NT2/D1 (cell line): ENCODE results near the gene ARHGAP24.

ENCODE experiments used
- DNase-seq: peaks from one replicate; pipeline ENCODE4 v3.0.0-alpha.2; 2011; ENCODE audit warnings: low read depth, low spot score
- H3K27me3 ChIP-seq: 2 replicates; pipeline ENCODE4 v1.6.0; 2011; ENCODE audit warnings: mild to moderate bottlenecking; ENCODE audit not compliant: insufficient read length, insufficient read depth
- H3K36me3 ChIP-seq: 2 replicates; pipeline ENCODE4 v1.6.1; 2011; ENCODE audit warnings: mild to moderate bottlenecking, low read length, mixed read lengths; ENCODE audit not compliant: insufficient read depth, insufficient read length
- H3K4me1 ChIP-seq: 2 replicates; pipeline ENCODE4 v1.5.1; 2011; ENCODE audit not compliant: insufficient read depth, insufficient read length
- H3K4me3 ChIP-seq: 2 replicates; pipeline ENCODE4 v1.5.1; 2011; ENCODE audit warnings: low read depth; ENCODE audit not compliant: insufficient read length
- H3K9ac ChIP-seq: 2 replicates; pipeline ENCODE4 v1.6.0; 2011; ENCODE audit warnings: low read depth; ENCODE audit not compliant: insufficient read length
- H3K9me3 ChIP-seq: 2 replicates; pipeline ENCODE4 v1.5.1; 2011; ENCODE audit warnings: mild to moderate bottlenecking, low read length; ENCODE audit not compliant: insufficient read depth
- SUZ12 ChIP-seq: IDR thresholded peaks from 2 replicates; pipeline ENCODE4 v1.6.1; 2011; ENCODE audit not compliant: insufficient read length, insufficient read depth; ENCODE audit errors: extremely low read depth
- YY1 ChIP-seq: IDR thresholded peaks from 2 replicates; pipeline ENCODE4 v1.6.1; 2011; ENCODE audit not compliant: insufficient read length, insufficient read depth
- ZNF274 ChIP-seq: IDR thresholded peaks from 2 replicates; pipeline ENCODE4 v1.6.1; 2011; ENCODE audit warnings: mild to moderate bottlenecking, low read depth, low read length

Gene ARHGAP24

DNA sequence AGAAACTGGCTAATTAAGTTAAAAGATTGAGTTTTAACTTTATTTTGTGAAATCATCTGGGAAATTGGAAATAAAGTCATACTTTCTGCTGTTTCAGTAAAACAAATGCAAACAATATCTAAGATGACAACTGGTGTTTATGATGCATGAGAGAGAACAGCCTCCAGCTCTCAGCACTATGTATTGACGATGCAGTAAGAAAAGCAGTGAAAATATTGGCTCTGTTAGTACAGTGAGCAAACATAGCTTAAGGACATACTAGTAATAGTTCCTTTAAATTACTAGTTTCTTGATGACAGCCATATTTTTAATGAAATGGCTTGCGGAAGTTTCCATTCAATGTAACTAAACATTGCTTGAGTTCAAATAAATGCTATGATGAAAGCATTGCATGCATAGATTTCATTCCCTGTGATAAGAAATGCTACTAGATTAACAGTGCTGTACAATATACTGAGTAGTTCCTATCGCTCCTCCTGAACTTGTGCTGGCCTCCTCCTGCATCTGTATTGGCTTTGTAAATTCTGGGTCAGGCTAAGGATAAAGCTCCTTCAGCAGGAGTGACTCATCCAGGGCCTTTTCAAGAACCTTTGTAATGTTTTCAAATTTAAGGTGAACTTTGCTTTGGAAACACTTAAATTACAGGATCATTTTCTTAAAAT lies 11.6 kb downstream of the ARHGAP24 start:
- H3K4me3 ChIP-seq = no peak overlapping the region
- no peaks in the 10 kb centered on the region for H3K36me3 ChIP-seq
- no peaks in the 10 kb centered on the region for H3K4me1 ChIP-seq
- DNase-seq = no peak
- H3K27me3 ChIP-seq = no peaks in the 10 kb centered on the region
- no peak overlapping the region for H3K9ac ChIP-seq
- H3K9me3 ChIP-seq = no peaks in the 10 kb centered on the region
- TF ChIP-seq YY1 (no peak), SUZ12 (no peak), ZNF274 (no peak)

DNA sequence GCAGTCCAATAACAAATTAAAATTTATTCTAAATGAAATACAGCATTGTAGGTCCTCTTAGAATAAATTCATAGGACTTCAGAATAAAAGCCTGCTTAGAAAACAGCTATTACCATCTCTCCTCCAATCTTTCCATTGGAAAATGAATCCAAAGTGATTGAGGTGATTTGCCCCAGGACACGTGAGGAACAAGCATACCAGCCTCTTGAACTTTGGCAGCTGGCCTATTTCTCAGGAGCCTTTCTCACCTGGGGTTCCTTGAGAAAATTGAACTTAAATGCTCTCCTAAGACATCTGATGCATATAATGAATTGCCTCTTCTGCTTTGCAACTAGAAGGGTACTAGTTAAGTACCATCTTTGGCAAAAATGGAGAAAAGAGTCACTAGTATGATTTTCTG lies 13.5 kb downstream of the ARHGAP24 start:
- no peak for DNase-seq
- no peaks in the 10 kb centered on the region for H3K4me1 ChIP-seq
- H3K27me3 ChIP-seq = no peaks in the 10 kb centered on the region
- no peak for TF ChIP-seq ZNF274
- H3K36me3 ChIP-seq = no peaks in the 10 kb centered on the region
- H3K9ac ChIP-seq = no peak overlapping the region
- H3K9me3 ChIP-seq = no peaks in the 10 kb centered on the region
- no peak overlapping the region for H3K4me3 ChIP-seq

GRCh38 chr4:85489273-85489981 lies 14.5 kb downstream of the ARHGAP24 start:
- no peak for DNase-seq
- Histone ChIP-seq H3K36me3 (no peaks in the 10 kb centered on the region), H3K9me3 (no peaks in the 10 kb centered on the region), H3K9ac (no peak overlapping the region), H3K4me1 (no peaks in the 10 kb centered on the region), H3K4me3 (no peak overlapping the region), H3K27me3 (no peaks in the 10 kb centered on the region)
- TF ChIP-seq YY1 (no peak), SUZ12 (no peak), ZNF274 (no peak)

DNA sequence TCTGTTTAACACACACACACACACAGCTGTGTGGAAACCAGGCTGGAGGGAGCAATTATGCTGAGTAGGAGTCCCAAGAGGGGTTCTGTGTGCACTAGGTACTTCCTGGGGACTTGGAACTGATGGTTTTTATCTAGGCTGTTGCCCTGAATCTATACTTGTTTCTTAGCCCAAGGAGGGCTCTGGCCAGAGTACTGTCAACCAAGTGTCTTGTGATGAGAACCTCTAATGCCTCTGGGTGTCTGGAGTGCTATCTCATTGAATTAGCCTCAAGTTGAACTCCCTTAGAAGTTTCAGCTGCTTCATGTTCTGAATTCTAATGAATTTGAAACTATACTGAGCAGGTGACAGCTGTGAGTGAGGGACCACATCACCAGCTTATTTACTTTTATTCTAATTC lies 16.6 kb downstream of the ARHGAP24 start:
- H3K9ac ChIP-seq = no peak overlapping the region
- H3K27me3 ChIP-seq = no peaks in the 10 kb centered on the region
- no peak for TF ChIP-seq SUZ12
- no peak for TF ChIP-seq YY1
- TF ChIP-seq ZNF274 = no peak
- H3K4me3 ChIP-seq = no peak overlapping the region
- no peaks in the 10 kb centered on the region for H3K4me1 ChIP-seq
- no peak for DNase-seq
- H3K9me3 ChIP-seq = no peaks in the 10 kb centered on the region
- H3K36me3 ChIP-seq = no peaks in the 10 kb centered on the region

DNA sequence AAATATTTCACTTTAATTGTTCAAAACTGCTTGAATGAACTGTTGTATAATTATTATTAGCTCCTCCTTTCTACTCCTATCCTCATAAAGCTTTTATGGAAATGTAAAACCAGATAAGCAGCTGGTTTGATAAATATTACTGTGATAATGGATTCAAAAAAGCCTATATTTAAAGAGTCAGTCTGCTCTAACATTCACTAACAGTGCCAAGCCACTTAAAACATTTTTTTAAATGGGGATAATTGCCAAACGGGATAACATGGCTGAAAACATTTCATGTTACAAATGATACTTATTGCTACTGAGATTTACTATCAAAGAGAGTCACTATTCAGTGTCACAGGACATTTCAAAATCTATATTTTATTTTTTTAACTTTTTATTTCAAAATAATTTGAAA lies 17.4 kb downstream of the ARHGAP24 start:
- H3K27me3 ChIP-seq = no peaks in the 10 kb centered on the region
- TF ChIP-seq YY1 = no peak
- TF ChIP-seq ZNF274 = no peak
- no peak for TF ChIP-seq SUZ12

DNA sequence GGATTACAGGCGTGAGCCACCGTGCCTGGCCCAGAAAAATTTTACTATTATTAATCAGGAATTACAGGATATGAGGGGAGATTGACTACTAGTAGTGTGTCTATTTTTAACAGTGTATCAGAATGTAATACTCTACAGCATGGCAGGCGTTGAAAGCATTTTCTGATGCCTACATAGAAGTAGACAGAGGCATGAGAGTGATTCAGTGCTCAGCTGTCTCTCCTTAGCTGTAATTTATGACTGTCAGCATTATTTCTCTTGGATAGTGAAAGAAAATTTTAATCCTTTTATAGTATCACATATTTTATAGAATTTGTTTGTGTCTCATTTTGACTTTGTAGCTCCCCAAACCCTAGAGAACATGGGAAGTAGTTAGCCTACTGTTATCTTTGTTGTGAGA lies 20.7 kb downstream of the ARHGAP24 start:
- Histone ChIP-seq H3K4me3 (no peak overlapping the region), H3K4me1 (no peaks in the 10 kb centered on the region), H3K9me3 (no peaks in the 10 kb centered on the region)

More for the DNA sequence above, 17.4 kb downstream of the ARHGAP24 start:
- Histone ChIP-seq H3K9me3 (no peaks in the 10 kb centered on the region), H3K4me3 (no peak overlapping the region), H3K4me1 (no peaks in the 10 kb centered on the region), H3K36me3 (no peaks in the 10 kb centered on the region), H3K9ac (no peak overlapping the region)
- no peak for DNase-seq

GRCh38 chr4:85496126-85496849 lies 21.3 kb downstream of the ARHGAP24 start:
- H3K4me1 ChIP-seq = no peaks in the 10 kb centered on the region
- H3K36me3 ChIP-seq = no peaks in the 10 kb centered on the region
- H3K4me3 ChIP-seq = no peak overlapping the region
- no peak for DNase-seq
- no peaks in the 10 kb centered on the region for H3K9me3 ChIP-seq
- H3K27me3 ChIP-seq = no peaks in the 10 kb centered on the region
- no peak overlapping the region for H3K9ac ChIP-seq
- TF ChIP-seq SUZ12 (no peak), YY1 (no peak), ZNF274 (no peak)

More for the DNA sequence above, 20.7 kb downstream of the ARHGAP24 start:
- no peak for TF ChIP-seq SUZ12
- TF ChIP-seq ZNF274 = no peak
- no peak for TF ChIP-seq YY1
- H3K9ac ChIP-seq = no peak overlapping the region
- DNase-seq = no peak
- no peaks in the 10 kb centered on the region for H3K27me3 ChIP-seq
- no peaks in the 10 kb centered on the region for H3K36me3 ChIP-seq
